Skeletal muscle tissue (tissue), 4 donors: ENCODE data around the gene PRKCE. TPM values are rescaled to one million over a fixed set of nuclear protein-coding genes. Genes with fewer than 3 reads are reported as not detected.

ENCODE experiments used
- H3K27ac ChIP-seq: one replicate; pipeline ENCODE4 v1.7.0; 2013; ENCODE audit warnings: mild to moderate bottlenecking, low read depth, low read length, inconsistent platforms
- H3K27me3 ChIP-seq, 3 donors: one replicate each; pipeline ENCODE4 v1.7.0; 2013; ENCODE audit warnings: low read length in 3 of 3; ENCODE audit not compliant: control insufficient read depth in 3 of 3, insufficient read depth in 3 of 3
- H3K36me3 ChIP-seq, 3 donors: one replicate each; pipeline ENCODE4 v1.7.0; 2013; ENCODE audit warnings: low read length in 3 of 3; ENCODE audit not compliant: control insufficient read depth in 3 of 3, insufficient read depth in 3 of 3
- H3K4me1 ChIP-seq, 3 donors: one replicate each; pipeline ENCODE4 v1.7.0; 2013; ENCODE audit warnings: low read length in 3 of 3, mild to moderate bottlenecking in 3 of 3; ENCODE audit not compliant: control insufficient read depth in 3 of 3, insufficient read depth in 3 of 3
- H3K4me3 ChIP-seq, 3 donors: one replicate each; pipeline ENCODE4 v1.7.0; 2013; ENCODE audit warnings: low read length in 3 of 3
- H3K9ac ChIP-seq, 3 donors: one replicate each; pipeline ENCODE4 v1.7.0; 2013; ENCODE audit warnings: low read length in 3 of 3, mild to moderate bottlenecking in 3 of 3, moderate library complexity in 2 of 3, low read depth in 1 of 3
- H3K9me3 ChIP-seq, 3 donors: one replicate each; pipeline ENCODE4 v1.7.0; 2013; ENCODE audit warnings: low read length in 3 of 3; ENCODE audit not compliant: control insufficient read depth in 3 of 3
- total RNA-seq: library from RNA; depleted of rRNA; stranded (reverse); fragments of >200 nt; gene quantifications from one replicate; pipeline ENCODE4 v1.2.3, GENCODE V29; 2014
- donor health status: Osteomylitis.

The PRKCE gene
- total RNA-seq, 1 donor from 2014 or later = 9.4 TPM

GRCh38 chr2:45707006-45707405 is 55.5 kb downstream of the PRKCE start:
- H3K4me3 ChIP-seq = no peak overlapping the region
- no peaks in the 10 kb centered on the region for H3K27me3 ChIP-seq
- H3K4me1 ChIP-seq = peaks cover 23 to 50% (median 30%) of the 10 kb centered on the region in 3 donors
- H3K36me3 ChIP-seq = no peaks in the 10 kb centered on the region
- no peak overlapping the region for H3K27ac ChIP-seq
- H3K9ac ChIP-seq = no peak overlapping the region
- no peaks in the 10 kb centered on the region for H3K9me3 ChIP-seq

- no peak overlapping the region for H3K4me3 ChIP-seq
- H3K27ac ChIP-seq = no peak overlapping the region
- H3K9ac ChIP-seq = no peak overlapping the region
- H3K4me1 ChIP-seq = peaks cover 23 to 55% (median 31%) of the 10 kb centered on the region in 3 donors
- H3K27me3 ChIP-seq = no peaks in the 10 kb centered on the region
- no peaks in the 10 kb centered on the region for H3K36me3 ChIP-seq
- H3K9me3 ChIP-seq = no peaks in the 10 kb centered on the region
Measured at GRCh38 chr2:45707661-45708060, 56.2 kb downstream of the PRKCE start.

GRCh38 chr2:45708501-45708900 is 57.0 kb downstream of the PRKCE start:
- Histone ChIP-seq H3K4me3 (no peak overlapping the region), H3K9me3 (no peaks in the 10 kb centered on the region), H3K27me3 (no peaks in the 10 kb centered on the region), H3K4me1 (peaks cover 23 to 59% (median 31%) of the 10 kb centered on the region in 3 donors), H3K36me3 (no peaks in the 10 kb centered on the region), H3K9ac (no peak overlapping the region), H3K27ac (peak overlapping the region; percentile 56)

- no peak overlapping the region for H3K9ac ChIP-seq
- no peaks in the 10 kb centered on the region for H3K9me3 ChIP-seq
- peak overlapping the region; percentile 56 for H3K27ac ChIP-seq
- H3K36me3 ChIP-seq = no peaks in the 10 kb centered on the region
- H3K4me1 ChIP-seq = peaks cover 23 to 59% (median 31%) of the 10 kb centered on the region in 3 donors
- no peaks in the 10 kb centered on the region for H3K27me3 ChIP-seq
- H3K4me3 ChIP-seq = no peak overlapping the region
Measured at GRCh38 chr2:45709137-45709536, 57.7 kb downstream of the PRKCE start.

GRCh38 chr2:45710468-45710867 is 59.0 kb downstream of the PRKCE start:
- H3K27ac ChIP-seq = no peak overlapping the region
- H3K36me3 ChIP-seq = no peaks in the 10 kb centered on the region
- H3K4me1 ChIP-seq = peaks cover 19 to 55% (median 34%) of the 10 kb centered on the region in 3 donors
- no peak overlapping the region for H3K9ac ChIP-seq
- no peak overlapping the region for H3K4me3 ChIP-seq
- no peaks in the 10 kb centered on the region for H3K9me3 ChIP-seq
- H3K27me3 ChIP-seq = no peaks in the 10 kb centered on the region

GRCh38 chr2:45711224-45711623 is 59.7 kb downstream of the PRKCE start:
- no peaks in the 10 kb centered on the region for H3K9me3 ChIP-seq
- H3K4me1 ChIP-seq = peaks cover 12 to 48% (median 28%) of the 10 kb centered on the region in 3 donors
- H3K27me3 ChIP-seq = no peaks in the 10 kb centered on the region
- H3K27ac ChIP-seq = no peak overlapping the region
- H3K9ac ChIP-seq = no peak overlapping the region
- H3K36me3 ChIP-seq = no peaks in the 10 kb centered on the region
- H3K4me3 ChIP-seq = no peak overlapping the region

- Histone ChIP-seq H3K4me3 (no peak overlapping the region), H3K27ac (no peak overlapping the region), H3K4me1 (peaks cover 4 to 39% (median 23%) of the 10 kb centered on the region in 3 donors), H3K9me3 (no peaks in the 10 kb centered on the region), H3K27me3 (no peaks in the 10 kb centered on the region), H3K9ac (no peak overlapping the region), H3K36me3 (no peaks in the 10 kb centered on the region)
Measured at GRCh38 chr2:45712570-45712969, 61.1 kb downstream of the PRKCE start.

GRCh38 chr2:45713136-45713535 is 61.7 kb downstream of the PRKCE start:
- H3K4me3 ChIP-seq = no peak overlapping the region
- H3K4me1 ChIP-seq = peaks cover 2 to 39% (median 22%) of the 10 kb centered on the region in 3 donors
- H3K9ac ChIP-seq = no peak overlapping the region
- no peaks in the 10 kb centered on the region for H3K9me3 ChIP-seq
- no peaks in the 10 kb centered on the region for H3K36me3 ChIP-seq
- H3K27ac ChIP-seq = no peak overlapping the region
- H3K27me3 ChIP-seq = no peaks in the 10 kb centered on the region

GRCh38 chr2:45713591-45713990 is 62.1 kb downstream of the PRKCE start:
- Histone ChIP-seq H3K27ac (no peak overlapping the region), H3K4me3 (no peak overlapping the region), H3K9me3 (no peaks in the 10 kb centered on the region), H3K9ac (no peak overlapping the region), H3K4me1 (peaks cover 2 to 37% (median 20%) of the 10 kb centered on the region in 3 donors), H3K36me3 (no peaks in the 10 kb centered on the region), H3K27me3 (no peaks in the 10 kb centered on the region)

GRCh38 chr2:45714679-45715078 is 63.2 kb downstream of the PRKCE start:
- Histone ChIP-seq H3K4me1 (peaks cover 0 to 26% (median 12%) of the 10 kb centered on the region in 3 donors), H3K9ac (no peak overlapping the region), H3K9me3 (no peaks in the 10 kb centered on the region), H3K4me3 (no peak overlapping the region), H3K27me3 (no peaks in the 10 kb centered on the region), H3K36me3 (no peaks in the 10 kb centered on the region), H3K27ac (no peak overlapping the region)
